Tibial nerve (tissue), 4 donors: Measurements from ENCODE around the gene RPA3.

ENCODE experiments used
- CTCF ChIP-seq, 5 experiments: fragments of 200-600 bp in 3 of 5; fragments of 450-650 bp in 2 of 5; sonication (generic) in 3 of 5; IDR thresholded peaks; one replicate each; pipeline ENCODE4 v1.5.1; 2016 to 2019; ENCODE audit warnings: antibody characterized with exemption in 5 of 5, mild to moderate bottlenecking in 3 of 5, moderate library complexity in 2 of 5
- EP300 ChIP-seq, 2 donors: sonication (generic); formaldehyde crosslinking; IDR thresholded peaks; one replicate each; pipeline ENCODE4 v1.6.1; 2017; ENCODE audit warnings: antibody characterized with exemption in 2 of 2, mild to moderate bottlenecking in 1 of 2
- POLR2A ChIP-seq, 2 donors: fragments of 450-650 bp; IDR thresholded peaks; one replicate each; pipeline ENCODE4 v1.6.1; 2017; ENCODE audit warnings: antibody characterized with exemption in 2 of 2, mild to moderate bottlenecking in 2 of 2, moderate library complexity in 2 of 2

- TF ChIP-seq CTCF (IDR thresholded peaks at IDR 0.05), result no peak
- no peak for TF ChIP-seq POLR2A (IDR thresholded peaks at IDR 0.05)
- no peak for TF ChIP-seq EP300 (IDR thresholded peaks at IDR 0.05)
These were observed 23.9 kb downstream of the RPA3 start for GRCh38 chr7:7694542-7694941.
